PC-9 (cell line): Measurements from ENCODE around the gene CHMP3. TPM values are rescaled to one million over a fixed set of nuclear protein-coding genes. Genes with fewer than 3 reads are reported as not detected.

Experiments used
- BruUV-seq: library from RNA; stranded (reverse); fragments of 400-500 nt; replicated peaks from 2 replicates; lab custom pipeline; 2021; lab: Mats Ljungman, UMichigan
- CTCF ChIA-PET: fragments of 300-600 bp; sonication (Branson Sonifier 250); formaldehyde crosslinking; loops from one replicate; lab custom pipeline; 2022; ENCODE audit warnings: antibody characterized with exemption; lab: Charles Lee
- POLR2A ChIA-PET: fragments of 300-600 bp; sonication (Branson Sonifier 250); formaldehyde crosslinking; loops from one replicate; lab custom pipeline; 2022; ENCODE audit warnings: antibody characterized with exemption; ENCODE audit not compliant: unreplicated experiment; lab: Charles Lee
- DNase-seq, 2 experiments: peaks; one replicate each; pipeline versions ENCODE4 v3.0.0 to v3.0.0-alpha.2; 2015 to 2022; ENCODE audit warnings: mixed read lengths in 1 of 2
- H2AFZ ChIP-seq: fragments of 200-600 bp; sonication (generic); 2 replicates; pipeline ENCODE4 v1.8.1; 2017; ENCODE audit warnings: antibody characterized with exemption
- H3F3A ChIP-seq: fragments of 200-600 bp; sonication (generic); 2 replicates; pipeline ENCODE4 v1.8.1; 2017; ENCODE audit warnings: antibody characterized with exemption, mild to moderate bottlenecking, low read depth; ENCODE audit not compliant: insufficient read depth
- H3K27ac ChIP-seq: fragments of 200-600 bp; sonication (generic); 2 replicates; pipeline ENCODE4 v1.6.1; 2016; ENCODE audit warnings: mixed run types
- H3K27me3 ChIP-seq: fragments of 200-600 bp; sonication (generic); 2 replicates; pipeline ENCODE4 v1.6.1; 2016; ENCODE audit warnings: low read depth, mixed run types; ENCODE audit not compliant: insufficient read depth
- H3K36me3 ChIP-seq: fragments of 200-600 bp; sonication (generic); 2 replicates; pipeline ENCODE4 v1.6.1; 2016; ENCODE audit warnings: low read depth, mixed run types
- H3K4me1 ChIP-seq: fragments of 200-600 bp; sonication (generic); replicated peaks from 2 replicates; pipeline ENCODE4 v1.6.1; 2016; ENCODE audit warnings: mixed run types; ENCODE audit not compliant: insufficient read depth
- H3K4me2 ChIP-seq: fragments of 200-600 bp; sonication (generic); 2 replicates; pipeline ENCODE4 v1.6.1; 2017; ENCODE audit warnings: mixed run types
- H3K4me3 ChIP-seq: fragments of 200-600 bp; sonication (generic); 2 replicates; pipeline ENCODE4 v1.6.1; 2016; ENCODE audit warnings: mixed run types
- H3K79me2 ChIP-seq: fragments of 200-600 bp; sonication (generic); 2 replicates; pipeline ENCODE4 v1.6.1; 2017; ENCODE audit warnings: low read depth, mixed run types
- H3K9me2 ChIP-seq: fragments of 200-600 bp; sonication (generic); 2 replicates; pipeline ENCODE4 v1.8.1; 2017; ENCODE audit warnings: mild to moderate bottlenecking; ENCODE audit not compliant: insufficient read depth
- H3K9me3 ChIP-seq: fragments of 200-600 bp; sonication (generic); 2 replicates; pipeline ENCODE4 v1.8.1; 2016; ENCODE audit warnings: low read depth; ENCODE audit not compliant: insufficient read depth
- H4K20me1 ChIP-seq: fragments of 200-600 bp; sonication (generic); 2 replicates; pipeline ENCODE4 v1.8.1; 2017; ENCODE audit not compliant: insufficient read depth
- CTCF ChIP-seq: fragments of 200-600 bp; sonication (generic); conservative IDR thresholded peaks from 2 replicates; pipeline ENCODE4 v1.6.1; 2017; ENCODE audit warnings: mixed run types, antibody characterized with exemption, mild to moderate bottlenecking, moderate library complexity
- EZH2 ChIP-seq: fragments of 200-600 bp; sonication (generic); IDR thresholded peaks from 2 replicates; pipeline ENCODE4 v1.8.0; 2017; ENCODE audit warnings: antibody characterized with exemption, low read depth
- intact Hi-C: fragments of 100-400 bp; cut with micrococcal nuclease; formaldehyde crosslinking; loops from one replicate; pipeline ENCODE4 v1.10.0; 2022; ENCODE audit not compliant: unreplicated experiment
- total RNA-seq: library from RNA; stranded (reverse); gene quantifications from 2 replicates; pipeline ENCODE4 v1.2.3, GENCODE V29; 2021

Gene CHMP3
- total RNA-seq, 1 experiment from 2014 or later: 108 TPM

- H3F3A ChIP-seq: no peaks in the 10 kb centered on the region
- BruUV-seq: no TSS peak
- no peak overlapping the region for H3K4me2 ChIP-seq
- H4K20me1 ChIP-seq: 0 out of 2 replicates have a peak, but pooled peaks cover 5% of the 10 kb centered on the region
- H3K9me3 ChIP-seq: no peaks in the 10 kb centered on the region
- intact Hi-C loops: no loop called here
- H3K4me1 ChIP-seq: no peaks in the 10 kb centered on the region
- H3K27me3 ChIP-seq: no peaks in the 10 kb centered on the region
- peaks cover 4% of the 10 kb centered on the region; the same call in 1 of the 2 replicates for H3K79me2 ChIP-seq
- H3K27ac ChIP-seq: no peak overlapping the region
- H3K4me3 ChIP-seq: no peak overlapping the region
- TF ChIP-seq CTCF (no peak), EZH2 (no peak)
- DNase-seq: no peak
- POLR2A ChIA-PET: no interaction called here
- CTCF ChIA-PET: no interaction called here
- no peak overlapping the region for H2AFZ ChIP-seq
- peaks cover 5% of the 10 kb centered on the region; the same call in 1 of the 2 replicates for H3K36me3 ChIP-seq
- H3K9me2 ChIP-seq: no peaks in the 10 kb centered on the region
Observed at GRCh38 chr2:86512034-86512433, 51.2 kb downstream of the CHMP3 start.

GRCh38 chr2:86510436-86510933 is 52.8 kb downstream of the CHMP3 start:
- H3K36me3 ChIP-seq: peaks cover 5% of the 10 kb centered on the region; the same call in 1 of the 2 replicates
- no peaks in the 10 kb centered on the region for H3K9me2 ChIP-seq
- intact Hi-C loops: no loop called here
- H3K4me1 ChIP-seq: no peaks in the 10 kb centered on the region
- no peaks in the 10 kb centered on the region for H3K27me3 ChIP-seq
- H3K4me3 ChIP-seq: no peak overlapping the region
- no peaks in the 10 kb centered on the region for H3F3A ChIP-seq
- no peak overlapping the region for H3K27ac ChIP-seq
- ChIA-PET POLR2A (no interaction called here), CTCF (no interaction called here)
- H4K20me1 ChIP-seq: 0 out of 2 replicates have a peak, but pooled peaks cover 5% of the 10 kb centered on the region
- no peak for DNase-seq
- peaks cover 4% of the 10 kb centered on the region; the same call in 1 of the 2 replicates for H3K79me2 ChIP-seq
- H3K9me3 ChIP-seq: no peaks in the 10 kb centered on the region
- no peak overlapping the region for H3K4me2 ChIP-seq
- H2AFZ ChIP-seq: no peak overlapping the region
- TF ChIP-seq EZH2 (no peak), CTCF (no peak)
- BruUV-seq: no TSS peak

GRCh38 chr2:86507600-86507999 is 55.6 kb downstream of the CHMP3 start:
- no peak overlapping the region for H2AFZ ChIP-seq
- POLR2A ChIA-PET: interaction anchor here (0.6 kb wide), 1 partner anchor 67 kb away, joined by 4 read pairs; the partner anchor contains the start of gene KDM3A
- no peaks in the 10 kb centered on the region for H3F3A ChIP-seq
- CTCF ChIA-PET: no interaction called here
- H3K36me3 ChIP-seq: peaks cover 14% of the 10 kb centered on the region
- H3K79me2 ChIP-seq: peaks cover 2% of the 10 kb centered on the region; the same call in 1 of the 2 replicates
- H3K9me3 ChIP-seq: no peaks in the 10 kb centered on the region
- intact Hi-C loops: no loop called here
- DNase-seq: no peak
- no peak overlapping the region for H3K4me2 ChIP-seq
- no TSS peak for BruUV-seq
- TF ChIP-seq EZH2 (no peak), CTCF (no peak)
- no peak overlapping the region for H3K4me3 ChIP-seq
- no peaks in the 10 kb centered on the region for H4K20me1 ChIP-seq
- no peaks in the 10 kb centered on the region for H3K4me1 ChIP-seq
- no peaks in the 10 kb centered on the region for H3K27me3 ChIP-seq
- H3K9me2 ChIP-seq: no peaks in the 10 kb centered on the region
- no peak overlapping the region for H3K27ac ChIP-seq
